ENCODE measurements around the gene LTBP1.

DNA sequence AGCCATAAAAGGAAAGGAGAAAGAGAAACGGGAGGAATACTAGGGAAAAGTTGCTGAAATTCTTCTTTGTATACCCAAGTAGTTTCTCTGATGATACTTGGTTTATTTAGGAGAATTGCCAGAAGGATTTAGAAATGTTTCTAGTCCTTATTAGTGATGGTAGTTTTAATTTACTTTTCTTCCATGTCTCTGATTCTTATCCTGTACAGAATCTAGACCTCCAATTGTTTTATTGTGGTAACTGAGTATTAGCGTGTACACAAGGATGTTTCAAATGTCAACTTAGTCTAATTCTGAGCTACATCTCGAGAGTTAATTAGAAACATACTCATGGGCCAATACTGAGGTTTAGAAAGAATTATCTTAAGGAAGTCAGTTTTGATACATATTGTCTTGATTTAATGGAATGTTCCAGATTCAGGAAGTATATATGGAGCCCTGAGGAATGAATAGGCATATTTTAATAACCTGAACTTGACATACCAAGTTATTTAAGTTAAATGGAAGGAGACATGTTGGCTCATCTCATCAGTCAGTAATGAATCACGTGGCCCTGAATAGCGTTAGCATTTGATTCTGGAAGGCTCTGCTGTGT, 219.6 kb downstream of the LTBP1 start:
- TF ChIP-seq, protein P1, sequence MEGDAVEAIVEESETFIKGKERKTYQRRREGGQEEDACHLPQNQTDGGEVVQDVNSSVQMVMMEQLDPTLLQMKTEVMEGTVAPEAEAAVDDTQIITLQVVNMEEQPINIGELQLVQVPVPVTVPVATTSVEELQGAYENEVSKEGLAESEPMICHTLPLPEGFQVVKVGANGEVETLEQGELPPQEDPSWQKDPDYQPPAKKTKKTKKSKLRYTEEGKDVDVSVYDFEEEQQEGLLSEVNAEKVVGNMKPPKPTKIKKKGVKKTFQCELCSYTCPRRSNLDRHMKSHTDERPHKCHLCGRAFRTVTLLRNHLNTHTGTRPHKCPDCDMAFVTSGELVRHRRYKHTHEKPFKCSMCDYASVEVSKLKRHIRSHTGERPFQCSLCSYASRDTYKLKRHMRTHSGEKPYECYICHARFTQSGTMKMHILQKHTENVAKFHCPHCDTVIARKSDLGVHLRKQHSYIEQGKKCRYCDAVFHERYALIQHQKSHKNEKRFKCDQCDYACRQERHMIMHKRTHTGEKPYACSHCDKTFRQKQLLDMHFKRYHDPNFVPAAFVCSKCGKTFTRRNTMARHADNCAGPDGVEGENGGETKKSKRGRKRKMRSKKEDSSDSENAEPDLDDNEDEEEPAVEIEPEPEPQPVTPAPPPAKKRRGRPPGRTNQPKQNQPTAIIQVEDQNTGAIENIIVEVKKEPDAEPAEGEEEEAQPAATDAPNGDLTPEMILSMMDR (IDR thresholded peaks at IDR 0.05): no peak
- no peak for TF ChIP-seq EZH2 (IDR thresholded peaks at IDR 0.05; ENCODE audit: borderline replicate concordance, insufficient read depth, low read depth, low read length, poor library complexity, severe bottlenecking)
